T47D (cell line): ENCODE results near the gene ZNF649.

Experiments
- DNase-seq, 2 experiments: peaks; one replicate each; pipeline versions ENCODE4 v3.0.0 to v3.0.0-alpha.2; 2011 to 2012; ENCODE audit warnings: low read depth in 1 of 2, low spot score in 1 of 2
- JUND ChIP-seq: IDR thresholded peaks from 2 replicates; pipeline ENCODE4 v1.6.1; 2012; ENCODE audit warnings: low read depth
- in situ Hi-C: cut with HindIII; loops from 2 replicates; pipeline ENCODE4 v1.10.0; 2016; ENCODE audit warnings: low sequenced_read_pairs, low pct_unique_long_range_greater_than_20kb

The ZNF649 gene

DNA sequence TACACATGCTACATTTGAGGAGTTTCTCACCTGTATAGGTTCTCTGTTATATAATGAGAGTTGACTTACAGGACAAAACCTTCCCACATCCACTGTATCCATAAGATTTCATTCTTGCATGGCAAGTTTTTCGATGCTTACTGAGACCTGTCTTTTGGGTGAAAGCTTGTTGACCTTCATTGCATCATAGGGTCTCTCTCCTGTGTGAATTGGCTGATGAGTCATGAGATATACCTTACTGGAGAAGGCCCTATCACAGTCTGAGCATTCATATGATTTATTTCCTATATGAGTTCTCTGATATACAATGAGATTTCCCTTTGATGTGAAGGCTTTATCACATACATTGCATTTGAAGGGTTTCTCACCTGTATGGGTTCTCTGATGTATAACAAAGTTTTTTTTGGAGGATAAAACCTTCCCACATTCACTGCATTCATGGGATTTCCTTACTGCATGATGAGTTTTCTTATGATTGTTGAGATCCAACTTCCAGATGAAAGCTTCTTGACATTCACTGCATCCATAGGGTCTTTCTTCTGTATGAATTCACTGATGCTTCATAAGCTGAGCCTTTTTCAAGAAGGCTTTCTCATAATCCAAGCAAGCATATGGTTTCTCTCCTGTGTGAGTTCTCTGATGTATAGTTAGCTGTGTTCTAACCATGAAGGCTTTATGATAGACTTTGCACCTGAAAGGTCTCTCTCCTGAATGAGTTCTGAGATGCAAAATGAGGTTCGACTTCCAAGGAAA, 42.8 kb downstream of the ZNF649 start:
- TF ChIP-seq JUND = no peak
- in situ Hi-C loops = no loop called here
- no peak for DNase-seq
